ENCODE data around the gene KCNH3.

KCNH3 gene

GRCh38 chr12:49560695-49561094, 21.9 kb downstream of the KCNH3 start:
- Histone ChIP-seq H3K9me3 (ENCODE audit: control insufficient read depth in 1 of 2, low read length in 2 of 2) (no peaks in the 10 kb centered on the region), H3K36me3 (ENCODE audit: control insufficient read depth in 1 of 2, insufficient read depth in 2 of 2, low read length in 2 of 2) (peaks cover 43 to 96% of the 10 kb centered on the region in 2 donors), H3K27ac (ENCODE audit: low read depth, low read length) (no peak overlapping the region), H3K27me3 (ENCODE audit: control insufficient read depth in 1 of 2, insufficient read depth in 2 of 2, low read length in 2 of 2) (no peaks in the 10 kb centered on the region), H3K4me1 (ENCODE audit: control insufficient read depth in 1 of 2, insufficient read depth in 2 of 2, low read length in 2 of 2) (no peaks in the 10 kb centered on the region), H3K4me3 (ENCODE audit: low read depth in 1 of 2, low read length in 2 of 2) (no peak overlapping the region), H3K9ac (ENCODE audit: low read depth in 1 of 2, low read length in 2 of 2) (no peak overlapping the region)

GRCh38 chr12:49562233-49562632, 23.4 kb downstream of the KCNH3 start:
- Histone ChIP-seq H3K36me3 (ENCODE audit: control insufficient read depth in 1 of 2, insufficient read depth in 2 of 2, low read length in 2 of 2) (peaks cover 38 to 85% of the 10 kb centered on the region in 2 donors), H3K9ac (ENCODE audit: low read depth in 1 of 2, low read length in 2 of 2) (no peak overlapping the region), H3K9me3 (ENCODE audit: control insufficient read depth in 1 of 2, low read length in 2 of 2) (no peaks in the 10 kb centered on the region), H3K4me1 (ENCODE audit: control insufficient read depth in 1 of 2, insufficient read depth in 2 of 2, low read length in 2 of 2) (peaks cover 10 to 11% of the 10 kb centered on the region in 2 donors), H3K4me3 (ENCODE audit: low read depth in 1 of 2, low read length in 2 of 2) (no peak overlapping the region), H3K27me3 (ENCODE audit: control insufficient read depth in 1 of 2, insufficient read depth in 2 of 2, low read length in 2 of 2) (no peaks in the 10 kb centered on the region), H3K27ac (ENCODE audit: low read depth, low read length) (no peak overlapping the region)

GRCh38 chr12:49562831-49563230, 24.0 kb downstream of the KCNH3 start:
- H3K4me3 ChIP-seq (ENCODE audit: low read depth in 1 of 2, low read length in 2 of 2), result no peak overlapping the region
- peaks cover 37 to 79% of the 10 kb centered on the region in 2 donors for H3K36me3 ChIP-seq (ENCODE audit: control insufficient read depth in 1 of 2, insufficient read depth in 2 of 2, low read length in 2 of 2)
- no peaks in the 10 kb centered on the region for H3K9me3 ChIP-seq (ENCODE audit: control insufficient read depth in 1 of 2, low read length in 2 of 2)
- no peak overlapping the region for H3K27ac ChIP-seq (ENCODE audit: low read depth, low read length)
- no peak overlapping the region for H3K9ac ChIP-seq (ENCODE audit: low read depth in 1 of 2, low read length in 2 of 2)
- H3K4me1 ChIP-seq (ENCODE audit: control insufficient read depth in 1 of 2, insufficient read depth in 2 of 2, low read length in 2 of 2), result peaks cover 12 to 14% of the 10 kb centered on the region in 2 donors
- no peaks in the 10 kb centered on the region for H3K27me3 ChIP-seq (ENCODE audit: control insufficient read depth in 1 of 2, insufficient read depth in 2 of 2, low read length in 2 of 2)

GRCh38 chr12:49563951-49564685, 25.3 kb downstream of the KCNH3 start:
- H3K9ac ChIP-seq (ENCODE audit: low read depth in 1 of 2, low read length in 2 of 2), result no peak overlapping the region
- no peak overlapping the region for H3K4me3 ChIP-seq (ENCODE audit: low read depth in 1 of 2, low read length in 2 of 2)
- H3K4me1 ChIP-seq (ENCODE audit: control insufficient read depth in 1 of 2, insufficient read depth in 2 of 2, low read length in 2 of 2), result peaks cover 14 to 16% of the 10 kb centered on the region in 2 donors
- H3K36me3 ChIP-seq (ENCODE audit: control insufficient read depth in 1 of 2, insufficient read depth in 2 of 2, low read length in 2 of 2), result peaks cover 27 to 67% of the 10 kb centered on the region in 2 donors
- H3K27me3 ChIP-seq (ENCODE audit: control insufficient read depth in 1 of 2, insufficient read depth in 2 of 2, low read length in 2 of 2), result no peaks in the 10 kb centered on the region
- no peaks in the 10 kb centered on the region for H3K9me3 ChIP-seq (ENCODE audit: control insufficient read depth in 1 of 2, low read length in 2 of 2)
- H3K27ac ChIP-seq (ENCODE audit: low read depth, low read length), result no peak overlapping the region

GRCh38 chr12:49564686-49565405, 26.0 kb downstream of the KCNH3 start:
- Histone ChIP-seq H3K27ac (ENCODE audit: low read depth, low read length) (no peak overlapping the region), H3K9ac (ENCODE audit: low read depth in 1 of 2, low read length in 2 of 2) (no peak overlapping the region), H3K27me3 (ENCODE audit: control insufficient read depth in 1 of 2, insufficient read depth in 2 of 2, low read length in 2 of 2) (no peaks in the 10 kb centered on the region), H3K4me1 (ENCODE audit: control insufficient read depth in 1 of 2, insufficient read depth in 2 of 2, low read length in 2 of 2) (peaks cover 14 to 16% of the 10 kb centered on the region in 2 donors), H3K4me3 (ENCODE audit: low read depth in 1 of 2, low read length in 2 of 2) (no peak overlapping the region), H3K36me3 (ENCODE audit: control insufficient read depth in 1 of 2, insufficient read depth in 2 of 2, low read length in 2 of 2) (peaks cover 21 to 59% of the 10 kb centered on the region in 2 donors), H3K9me3 (ENCODE audit: control insufficient read depth in 1 of 2, low read length in 2 of 2) (no peaks in the 10 kb centered on the region)

GRCh38 chr12:49565406-49566265, 26.8 kb downstream of the KCNH3 start:
- no peak overlapping the region for H3K4me3 ChIP-seq (ENCODE audit: low read depth in 1 of 2, low read length in 2 of 2)
- no peaks in the 10 kb centered on the region for H3K9me3 ChIP-seq (ENCODE audit: control insufficient read depth in 1 of 2, low read length in 2 of 2)
- H3K27ac ChIP-seq (ENCODE audit: low read depth, low read length), result no peak overlapping the region
- no peaks in the 10 kb centered on the region for H3K27me3 ChIP-seq (ENCODE audit: control insufficient read depth in 1 of 2, insufficient read depth in 2 of 2, low read length in 2 of 2)
- H3K36me3 ChIP-seq (ENCODE audit: control insufficient read depth in 1 of 2, insufficient read depth in 2 of 2, low read length in 2 of 2), result peaks cover 19 to 52% of the 10 kb centered on the region in 2 donors
- H3K9ac ChIP-seq (ENCODE audit: low read depth in 1 of 2, low read length in 2 of 2), result no peak overlapping the region
- peaks cover 14 to 16% of the 10 kb centered on the region in 2 donors for H3K4me1 ChIP-seq (ENCODE audit: control insufficient read depth in 1 of 2, insufficient read depth in 2 of 2, low read length in 2 of 2)

- Histone ChIP-seq H3K36me3 (ENCODE audit: control insufficient read depth in 1 of 2, insufficient read depth in 2 of 2, low read length in 2 of 2) (peaks cover 19 to 45% of the 10 kb centered on the region in 2 donors), H3K9ac (ENCODE audit: low read depth in 1 of 2, low read length in 2 of 2) (no peak overlapping the region), H3K27ac (ENCODE audit: low read depth, low read length) (no peak overlapping the region), H3K4me1 (ENCODE audit: control insufficient read depth in 1 of 2, insufficient read depth in 2 of 2, low read length in 2 of 2) (peaks cover 14 to 16% of the 10 kb centered on the region in 2 donors), H3K27me3 (ENCODE audit: control insufficient read depth in 1 of 2, insufficient read depth in 2 of 2, low read length in 2 of 2) (no peaks in the 10 kb centered on the region), H3K9me3 (ENCODE audit: control insufficient read depth in 1 of 2, low read length in 2 of 2) (no peaks in the 10 kb centered on the region), H3K4me3 (ENCODE audit: low read depth in 1 of 2, low read length in 2 of 2) (no peak overlapping the region)
These were observed 27.5 kb downstream of the KCNH3 start for GRCh38 chr12:49566361-49566760.

- Histone ChIP-seq H3K36me3 (ENCODE audit: control insufficient read depth in 1 of 2, insufficient read depth in 2 of 2, low read length in 2 of 2) (peaks cover 17 to 38% of the 10 kb centered on the region in 2 donors), H3K9ac (ENCODE audit: low read depth in 1 of 2, low read length in 2 of 2) (peak overlapping the region; percentile 84 to 90), H3K4me3 (ENCODE audit: low read depth in 1 of 2, low read length in 2 of 2) (peak overlapping the region; percentile 93 to 99), H3K27ac (ENCODE audit: low read depth, low read length) (no peak overlapping the region), H3K9me3 (ENCODE audit: control insufficient read depth in 1 of 2, low read length in 2 of 2) (no peaks in the 10 kb centered on the region), H3K4me1 (ENCODE audit: control insufficient read depth in 1 of 2, insufficient read depth in 2 of 2, low read length in 2 of 2) (peaks cover 14 to 16% of the 10 kb centered on the region in 2 donors), H3K27me3 (ENCODE audit: control insufficient read depth in 1 of 2, insufficient read depth in 2 of 2, low read length in 2 of 2) (no peaks in the 10 kb centered on the region)
These were observed 28.4 kb downstream of the KCNH3 start for GRCh38 chr12:49567302-49567610.

- Histone ChIP-seq H3K36me3 (ENCODE audit: control insufficient read depth in 1 of 2, insufficient read depth in 2 of 2, low read length in 2 of 2) (peaks cover 11 to 32% of the 10 kb centered on the region in 2 donors), H3K9me3 (ENCODE audit: control insufficient read depth in 1 of 2, low read length in 2 of 2) (no peaks in the 10 kb centered on the region), H3K27me3 (ENCODE audit: control insufficient read depth in 1 of 2, insufficient read depth in 2 of 2, low read length in 2 of 2) (no peaks in the 10 kb centered on the region), H3K9ac (ENCODE audit: low read depth in 1 of 2, low read length in 2 of 2) (peak within 1 kb of the TSS; percentile 84 to 90), H3K4me3 (ENCODE audit: low read depth in 1 of 2, low read length in 2 of 2) (peak within 1 kb of the TSS; percentile 93 to 99), H3K27ac (ENCODE audit: low read depth, low read length) (peak within 1 kb of the TSS; percentile 81), H3K4me1 (ENCODE audit: control insufficient read depth in 1 of 2, insufficient read depth in 2 of 2, low read length in 2 of 2) (peaks cover 14 to 16% of the 10 kb centered on the region in 2 donors)
These were observed 29.0 kb downstream of the KCNH3 start, which contains the start of gene MCRS1 for GRCh38 chr12:49567611-49568441. TSS of gene MCRS1 (minus strand) at chr12:49568142. CDS start at chr12:49566731, 1,411 bp downstream.
